ENCODE data around the gene CIB4.
A peak's percentile ranks its signal among the peaks of the same experiment; 100 is the strongest.
"Not testable (repeated sequence)": the region's sequence is repeated elsewhere in the genome, so short reads cannot be mapped to it uniquely, and the experiment has no call there.

CIB4 gene

GRCh38 chr2:26657265-26657664 lies 16.1 kb upstream of the CIB4 start:
- H2BK5ac ChIP-seq (ENCODE audit: low read length), result no peak overlapping the region
- H3K27ac ChIP-seq (replicated peaks; ENCODE audit: low read length), result no peak overlapping the region
- peaks cover 0 to 9% of the 10 kb centered on the region in 2 donors for H3K4me1 ChIP-seq (ENCODE audit: control insufficient read depth in 2 of 2, insufficient read depth in 1 of 2, low read depth in 1 of 2, low read length in 2 of 2)
- H2BK12ac ChIP-seq (ENCODE audit: low read length), result no peak overlapping the region
- no peak overlapping the region for H3K9ac ChIP-seq (ENCODE audit: low read depth, low read length, poor library complexity)
- no peak overlapping the region for H4K91ac ChIP-seq (ENCODE audit: low read depth, low read length, poor library complexity)
- H3K18ac ChIP-seq (ENCODE audit: low read length), result no peak overlapping the region
- H3K23ac ChIP-seq (ENCODE audit: low read depth, low read length, poor library complexity), result no peak overlapping the region
- H3K4me3 ChIP-seq (ENCODE audit: low read length in 2 of 2), result no peak overlapping the region
- no peak overlapping the region for H4K8ac ChIP-seq (ENCODE audit: low read depth, low read length)
- H2AK5ac ChIP-seq (ENCODE audit: low read depth, low read length), result no peak overlapping the region
- H3K79me1 ChIP-seq (ENCODE audit: low read depth, low read length), result no peaks in the 10 kb centered on the region
- H3K4me2 ChIP-seq (ENCODE audit: insufficient read depth, low read length, poor library complexity, severe bottlenecking), result no peak overlapping the region
- H3K4ac ChIP-seq (ENCODE audit: low read length), result no peak overlapping the region
- no peak overlapping the region for H2AFZ ChIP-seq (ENCODE audit: low read length)
- H3K9me3 ChIP-seq (replicated peaks in 1 of 2; ENCODE audit: control insufficient read depth in 2 of 2, insufficient read depth in 1 of 2, low read depth in 1 of 2, low read length in 2 of 2), result peaks cover 0 to 4% of the 10 kb centered on the region in 2 donors
- H2BK15ac ChIP-seq (ENCODE audit: low read length), result no peak overlapping the region
- WGBS, 2 donors (ENCODE audit: extremely low coverage in 2 of 2, insufficient read length in 2 of 2, insufficient replicate concordance in 1 of 2), result no CpG with 5 or more reads among the region's 4 CpGs
- no peak overlapping the region for H3K14ac ChIP-seq (ENCODE audit: low read length)
- no peaks in the 10 kb centered on the region for H3K36me3 ChIP-seq (replicated peaks in 1 of 2; ENCODE audit: control insufficient read depth in 2 of 2, insufficient read depth in 2 of 2, low read length in 2 of 2)
- no peaks in the 10 kb centered on the region for H3K27me3 ChIP-seq (ENCODE audit: control insufficient read depth in 3 of 3, insufficient read depth in 3 of 3, low read depth in 1 of 3, low read length in 3 of 3)
- no peak for DNase-seq (ENCODE audit: low spot score)
- no peak overlapping the region for H2BK120ac ChIP-seq (ENCODE audit: low read depth, low read length)

- Histone ChIP-seq H2BK15ac (ENCODE audit: low read length) (no peak overlapping the region), H2BK12ac (ENCODE audit: low read length) (no peak overlapping the region), H2AK5ac (ENCODE audit: low read depth, low read length) (no peak overlapping the region), H3K36me3 (replicated peaks in 1 of 2; ENCODE audit: control insufficient read depth in 2 of 2, insufficient read depth in 2 of 2, low read length in 2 of 2) (no peaks in the 10 kb centered on the region), H3K23ac (ENCODE audit: low read depth, low read length, poor library complexity) (no peak overlapping the region), H2BK5ac (ENCODE audit: low read length) (no peak overlapping the region), H3K27me3 (ENCODE audit: control insufficient read depth in 3 of 3, insufficient read depth in 3 of 3, low read depth in 1 of 3, low read length in 3 of 3) (no peaks in the 10 kb centered on the region), H3K4me3 (ENCODE audit: low read length in 2 of 2) (no peak overlapping the region), H4K8ac (ENCODE audit: low read depth, low read length) (no peak overlapping the region), H3K18ac (ENCODE audit: low read length) (no peak overlapping the region), H4K91ac (ENCODE audit: low read depth, low read length, poor library complexity) (no peak overlapping the region), H3K4ac (ENCODE audit: low read length) (no peak overlapping the region), H3K9me3 (replicated peaks in 1 of 2; ENCODE audit: control insufficient read depth in 2 of 2, insufficient read depth in 1 of 2, low read depth in 1 of 2, low read length in 2 of 2) (peaks cover under 1 to 4% of the 10 kb centered on the region in 2 donors), H3K4me2 (ENCODE audit: insufficient read depth, low read length, poor library complexity, severe bottlenecking) (no peak overlapping the region), H3K27ac (replicated peaks; ENCODE audit: low read length) (no peak overlapping the region), H3K9ac (ENCODE audit: low read depth, low read length, poor library complexity) (no peak overlapping the region), H3K14ac (ENCODE audit: low read length) (no peak overlapping the region), H3K79me1 (ENCODE audit: low read depth, low read length) (no peaks in the 10 kb centered on the region), H2BK120ac (ENCODE audit: low read depth, low read length) (no peak overlapping the region), H2AFZ (ENCODE audit: low read length) (no peak overlapping the region), H3K4me1 (ENCODE audit: control insufficient read depth in 2 of 2, insufficient read depth in 1 of 2, low read depth in 1 of 2, low read length in 2 of 2) (peaks cover 0 to 9% of the 10 kb centered on the region in 2 donors)
- DNase-seq (ENCODE audit: low spot score), result no peak
- WGBS, 2 donors (ENCODE audit: extremely low coverage in 2 of 2, insufficient read length in 2 of 2, insufficient replicate concordance in 1 of 2), result no CpG with 5 or more reads among the region's 9 CpGs
Measured at GRCh38 chr2:26655611-26656195, 14.5 kb upstream of the CIB4 start.

GRCh38 chr2:26655120-26655519 lies 14.0 kb upstream of the CIB4 start:
- not testable (repeated sequence) for DNase-seq (ENCODE audit: low spot score); H3K27ac ChIP-seq (replicated peaks; ENCODE audit: low read length); H3K18ac ChIP-seq (ENCODE audit: low read length); H3K14ac ChIP-seq (ENCODE audit: low read length); H3K9ac ChIP-seq (ENCODE audit: low read depth, low read length, poor library complexity); H2AFZ ChIP-seq (ENCODE audit: low read length); H3K4me3 ChIP-seq (ENCODE audit: low read length in 2 of 2); H2BK15ac ChIP-seq (ENCODE audit: low read length); H2BK120ac ChIP-seq (ENCODE audit: low read depth, low read length); H3K27me3 ChIP-seq (ENCODE audit: control insufficient read depth in 3 of 3, insufficient read depth in 3 of 3, low read depth in 1 of 3, low read length in 3 of 3); H3K4me1 ChIP-seq (ENCODE audit: control insufficient read depth in 2 of 2, insufficient read depth in 1 of 2, low read depth in 1 of 2, low read length in 2 of 2); H2BK5ac ChIP-seq (ENCODE audit: low read length); H3K4ac ChIP-seq (ENCODE audit: low read length); H2BK12ac ChIP-seq (ENCODE audit: low read length); H2AK5ac ChIP-seq (ENCODE audit: low read depth, low read length); H3K79me1 ChIP-seq (ENCODE audit: low read depth, low read length); H3K9me3 ChIP-seq (replicated peaks in 1 of 2; ENCODE audit: control insufficient read depth in 2 of 2, insufficient read depth in 1 of 2, low read depth in 1 of 2, low read length in 2 of 2); H3K4me2 ChIP-seq (ENCODE audit: insufficient read depth, low read length, poor library complexity, severe bottlenecking); H3K36me3 ChIP-seq (replicated peaks in 1 of 2; ENCODE audit: control insufficient read depth in 2 of 2, insufficient read depth in 2 of 2, low read length in 2 of 2); H3K23ac ChIP-seq (ENCODE audit: low read depth, low read length, poor library complexity); H4K91ac ChIP-seq (ENCODE audit: low read depth, low read length, poor library complexity); H4K8ac ChIP-seq (ENCODE audit: low read depth, low read length)
- no CpG with 5 or more reads among the region's 1 CpG for WGBS, 2 donors (ENCODE audit: extremely low coverage in 2 of 2, insufficient read length in 2 of 2, insufficient replicate concordance in 1 of 2)

GRCh38 chr2:26654061-26654340 lies 12.8 kb upstream of the CIB4 start:
- H3K9ac ChIP-seq (ENCODE audit: low read depth, low read length, poor library complexity), result no peak overlapping the region
- no peaks in the 10 kb centered on the region for H3K79me1 ChIP-seq (ENCODE audit: low read depth, low read length)
- no peak overlapping the region for H4K8ac ChIP-seq (ENCODE audit: low read depth, low read length)
- WGBS, 2 donors (ENCODE audit: extremely low coverage in 2 of 2, insufficient read length in 2 of 2, insufficient replicate concordance in 1 of 2), result no CpG with 5 or more reads among the region's 3 CpGs
- no peak overlapping the region for H2BK12ac ChIP-seq (ENCODE audit: low read length)
- H3K27ac ChIP-seq (replicated peaks; ENCODE audit: low read length), result no peak overlapping the region
- peak overlapping the region; percentile 41 for H3K18ac ChIP-seq (ENCODE audit: low read length)
- H3K14ac ChIP-seq (ENCODE audit: low read length), result peak overlapping the region; percentile 42
- peak overlapping the region; percentile 24 for H2BK120ac ChIP-seq (ENCODE audit: low read depth, low read length)
- H2BK5ac ChIP-seq (ENCODE audit: low read length), result peak overlapping the region; percentile 84
- H2BK15ac ChIP-seq (ENCODE audit: low read length), result no peak overlapping the region
- H3K4me3 ChIP-seq (ENCODE audit: low read length in 2 of 2), result no peak overlapping the region
- H3K27me3 ChIP-seq (ENCODE audit: control insufficient read depth in 3 of 3, insufficient read depth in 3 of 3, low read depth in 1 of 3, low read length in 3 of 3), result no peaks in the 10 kb centered on the region
- H2AFZ ChIP-seq (ENCODE audit: low read length), result no peak overlapping the region
- H3K4ac ChIP-seq (ENCODE audit: low read length), result no peak overlapping the region
- peak overlapping the region; percentile 10 for H3K23ac ChIP-seq (ENCODE audit: low read depth, low read length, poor library complexity)
- no peak for DNase-seq (ENCODE audit: low spot score)
- H2AK5ac ChIP-seq (ENCODE audit: low read depth, low read length), result peak overlapping the region; percentile 47
- H4K91ac ChIP-seq (ENCODE audit: low read depth, low read length, poor library complexity), result no peak overlapping the region
- H3K4me2 ChIP-seq (ENCODE audit: insufficient read depth, low read length, poor library complexity, severe bottlenecking), result no peak overlapping the region
- H3K36me3 ChIP-seq (replicated peaks in 1 of 2; ENCODE audit: control insufficient read depth in 2 of 2, insufficient read depth in 2 of 2, low read length in 2 of 2), result no peaks in the 10 kb centered on the region
- peaks cover 0 to 3% of the 10 kb centered on the region in 2 donors for H3K9me3 ChIP-seq (replicated peaks in 1 of 2; ENCODE audit: control insufficient read depth in 2 of 2, insufficient read depth in 1 of 2, low read depth in 1 of 2, low read length in 2 of 2)
- peaks cover 0 to 9% of the 10 kb centered on the region in 2 donors for H3K4me1 ChIP-seq (ENCODE audit: control insufficient read depth in 2 of 2, insufficient read depth in 1 of 2, low read depth in 1 of 2, low read length in 2 of 2)

Measured in neuronal stem cell (in vitro differentiated cells).